Endothelial cell of umbilical vein (primary cell): ENCODE data around the gene SLC6A6. TPM values are rescaled to one million over a fixed set of nuclear protein-coding genes. Genes with fewer than 3 reads are reported as not detected.

Experiments used
- BruUV-seq: library from RNA; stranded (reverse); fragments of 400-500 nt; replicated peaks from 2 replicates; lab custom pipeline; 2021; lab: Mats Ljungman, UMichigan
- CTCF ChIA-PET: fragments of 300-600, 350-600 bp; sonication (Branson Sonifier 250); formaldehyde crosslinking; loops from one replicate; lab custom pipeline; 2021; ENCODE audit warnings: antibody characterized with exemption, inconsistent platforms; lab: Charles Lee
- POLR2A ChIA-PET: fragments of 300-600, 350-600 bp; sonication (Branson Sonifier 250); formaldehyde crosslinking; loops from one replicate; lab custom pipeline; 2021; ENCODE audit warnings: antibody characterized with exemption, inconsistent platforms; lab: Charles Lee
- DNase-seq: peaks from one replicate; pipeline ENCODE4 v3.0.0-alpha.2; 2011; ENCODE audit warnings: low read depth, low spot score
- FAIRE-seq: peaks from 2 replicates; lab custom pipeline; 2011; peaks lifted over from hg19 to GRCh38; lab: Jason Lieb, UNC
- H2AFZ ChIP-seq: 2 replicates; pipeline ENCODE4 v1.6.0; 2012; ENCODE audit warnings: low read depth, low read length, control low read depth, inconsistent platforms
- H3K27ac ChIP-seq: 2 replicates; pipeline ENCODE4 v1.5.1; 2011; ENCODE audit warnings: low read depth, mild to moderate bottlenecking, control low read depth, low read length, moderate library complexity; ENCODE audit not compliant: insufficient read depth
- H3K27me3 ChIP-seq, 2 experiments: 2 replicates each; pipeline versions ENCODE4 v1.6.0 to v1.6.1; 2011; ENCODE audit warnings: low read length in 2 of 2, mixed read lengths in 1 of 2; ENCODE audit not compliant: control insufficient read depth in 2 of 2, insufficient read depth in 2 of 2
- H3K36me3 ChIP-seq, 2 experiments: 2 replicates in 1 of 2; 3 replicates in 1 of 2; pipeline ENCODE4 v1.5.1; 2011; ENCODE audit warnings: low read length in 2 of 2, mild to moderate bottlenecking in 1 of 2, moderate library complexity in 1 of 2; ENCODE audit not compliant: control insufficient read depth in 2 of 2, insufficient read depth in 2 of 2; ENCODE audit errors: extremely low read depth in 1 of 2
- H3K4me1 ChIP-seq: 3 replicates; pipeline ENCODE4 v1.5.1; 2011; ENCODE audit warnings: mild to moderate bottlenecking, low read length; ENCODE audit not compliant: control insufficient read depth, insufficient read depth; ENCODE audit errors: extremely low read depth
- H3K4me2 ChIP-seq: 2 replicates; pipeline ENCODE4 v1.6.1; 2011; ENCODE audit warnings: low read length, control low read depth, mixed read lengths; ENCODE audit not compliant: insufficient read depth
- H3K4me3 ChIP-seq, 3 experiments: fragments of 200-600 bp in 1 of 3; sonication (generic), shearing (Covaris generic) in 1 of 3; replicated peaks in 1 of 3; 2 replicates each; pipeline ENCODE4 v1.5.1; 2011 to 2016; ENCODE audit warnings: control low read depth in 3 of 3, low read length in 3 of 3, mild to moderate bottlenecking in 2 of 3, inconsistent platforms in 1 of 3, low read depth in 1 of 3, moderate library complexity in 1 of 3; ENCODE audit not compliant: insufficient read depth in 1 of 3
- H3K79me2 ChIP-seq: 2 replicates; pipeline ENCODE4 v1.6.0; 2012; ENCODE audit warnings: low read length, inconsistent platforms; ENCODE audit not compliant: control insufficient read depth, insufficient read depth
- H3K9ac ChIP-seq: replicated peaks from 2 replicates; pipeline ENCODE3; 2011; ENCODE audit warnings: low read length, control low read depth; ENCODE audit not compliant: insufficient read depth; ENCODE audit errors: extremely low read depth
- H3K9me1 ChIP-seq: replicated peaks from 3 replicates; pipeline ENCODE4 v1.6.0; 2011; ENCODE audit warnings: mild to moderate bottlenecking, low read length; ENCODE audit not compliant: control insufficient read depth, insufficient read depth; ENCODE audit errors: extremely low read depth
- H3K9me3 ChIP-seq: replicated peaks from 2 replicates; pipeline ENCODE4 v1.5.1; 2012; ENCODE audit warnings: low read length, inconsistent platforms; ENCODE audit not compliant: control insufficient read depth, insufficient read depth
- H4K20me1 ChIP-seq: replicated peaks from 2 replicates; pipeline ENCODE3; 2011; ENCODE audit warnings: mild to moderate bottlenecking, low read length; ENCODE audit not compliant: control insufficient read depth, insufficient read depth; ENCODE audit errors: extremely low read depth
- CTCF ChIP-seq, 2 donors: IDR thresholded peaks; 1 replicate in 1 of 2; 2 replicates in 1 of 2; pipeline ENCODE4 v1.5.1; 2011; ENCODE audit warnings: low read length in 2 of 2, mild to moderate bottlenecking in 2 of 2, moderate library complexity in 2 of 2, control low read depth in 1 of 2, inconsistent platforms in 1 of 2, low read depth in 1 of 2; ENCODE audit not compliant: insufficient read depth in 1 of 2; ENCODE audit errors: extremely low read depth in 1 of 2
- EZH2 ChIP-seq: IDR thresholded peaks from 2 replicates; pipeline ENCODE4 v1.6.1; 2012; ENCODE audit warnings: borderline replicate concordance, low read depth, mild to moderate bottlenecking, moderate library complexity, low read length, inconsistent platforms; ENCODE audit not compliant: severe bottlenecking
- FOS ChIP-seq: IDR thresholded peaks from 2 replicates; pipeline ENCODE4 v1.6.1; 2011; ENCODE audit warnings: mild to moderate bottlenecking, low read length, moderate library complexity, borderline replicate concordance; ENCODE audit not compliant: insufficient read depth
- GATA2 ChIP-seq: IDR thresholded peaks from 2 replicates; pipeline ENCODE4 v1.7.0; 2011; ENCODE audit warnings: low read depth, mild to moderate bottlenecking, moderate library complexity, mixed read lengths, low read length; ENCODE audit not compliant: insufficient read length, insufficient read depth
- JUN ChIP-seq: IDR thresholded peaks from 2 replicates; pipeline ENCODE4 v1.6.1; 2011; ENCODE audit warnings: borderline replicate concordance, low read depth; ENCODE audit not compliant: insufficient read length, insufficient read depth
- MAX ChIP-seq: IDR thresholded peaks from 2 replicates; pipeline ENCODE4 v1.6.1; 2011; ENCODE audit not compliant: insufficient read depth, insufficient read length
- MYC ChIP-seq: IDR thresholded peaks from one replicate; pipeline ENCODE4 v1.6.1; 2011; ENCODE audit warnings: mild to moderate bottlenecking, low read depth, low read length
- POLR2A ChIP-seq: IDR thresholded peaks from 2 replicates; pipeline ENCODE4 v1.6.1; 2012; ENCODE audit warnings: low read depth, mild to moderate bottlenecking, control low read depth, low read length
- POLR2AphosphoS5 ChIP-seq: IDR thresholded peaks from 2 replicates; pipeline ENCODE4 v1.6.1; 2012; ENCODE audit warnings: low read depth, mild to moderate bottlenecking, control low read depth, low read length, moderate library complexity; ENCODE audit not compliant: insufficient read depth
- dilution Hi-C: fragments of 300-500 bp; cut with MboI; formaldehyde crosslinking; loops from one replicate; pipeline ENCODE4 v1.15.0; 2019; ENCODE audit warnings: low sequenced_read_pairs; ENCODE audit not compliant: extremely low pct_ligation_motif_present
- intact Hi-C: fragments of 100-400 bp; cut with micrococcal nuclease; formaldehyde crosslinking; loops from one replicate; pipeline ENCODE4 v1.10.0; 2022
- polyA plus RNA-seq, 4 experiments: library from polyadenylated mRNA; depleted of rRNA in 3 of 4; stranded (reverse) in 3 of 4; unstranded in 1 of 4; fragments of >200 nt; gene quantifications; 2 replicates each; pipeline versions ENCODE4 v1.2.1 to v1.2.3, GENCODE V29; 2011 to 2012; ENCODE audit warnings: missing spikeins in 1 of 4
- total RNA-seq: library from RNA; stranded (reverse); gene quantifications from 2 replicates; pipeline ENCODE4 v1.2.3, GENCODE V29; 2021

The SLC6A6 gene
- total and polyA plus RNA-seq, 2 donors (not counting 3 experiments of a cell fraction or from before 2014, with no cell fraction given) = 25.7 to 38.0 TPM

GRCh38 chr3:14360123-14360881 is 42.1 kb upstream of the SLC6A6 start:
- CTCF ChIA-PET = no interaction called here
- no peak overlapping the region for H2AFZ ChIP-seq
- DNase-seq = no peak
- H3K9ac ChIP-seq = no peak overlapping the region
- no peaks in the 10 kb centered on the region for H3K4me1 ChIP-seq
- no peak for TF ChIP-seq EZH2
- no peak for TF ChIP-seq CTCF (IDR thresholded peaks at IDR 0.05; ENCODE audit: extremely low read depth in 1 of 2, insufficient read depth in 1 of 2, low read depth in 1 of 2, low read length in 2 of 2)
- H3K9me3 ChIP-seq = no peaks in the 10 kb centered on the region
- POLR2A ChIA-PET = no interaction called here
- H3K9me1 ChIP-seq = no peaks in the 10 kb centered on the region
- no peaks in the 10 kb centered on the region for H3K36me3 ChIP-seq
- no peak for FAIRE-seq
- H3K4me2 ChIP-seq = no peak overlapping the region
- dilution Hi-C loops (no loop called here), intact Hi-C loops (no loop called here)
- no peaks in the 10 kb centered on the region for H3K79me2 ChIP-seq
- peaks cover 0 to 3% of the 10 kb centered on the region in 2 experiments for H3K27me3 ChIP-seq
- no peak overlapping the region for H3K27ac ChIP-seq
- H3K4me3 ChIP-seq = no peak overlapping the region
- H4K20me1 ChIP-seq = no peaks in the 10 kb centered on the region
- no TSS peak for BruUV-seq

GRCh38 chr3:14361068-14361677 is 41.2 kb upstream of the SLC6A6 start:
- Histone ChIP-seq H3K79me2 (no peaks in the 10 kb centered on the region), H3K27ac (no peak overlapping the region), H3K9me1 (no peaks in the 10 kb centered on the region), H3K4me3 (no peak overlapping the region), H3K4me2 (no peak overlapping the region), H3K9ac (no peak overlapping the region), H4K20me1 (no peaks in the 10 kb centered on the region), H3K9me3 (no peaks in the 10 kb centered on the region), H3K36me3 (no peaks in the 10 kb centered on the region), H3K4me1 (no peaks in the 10 kb centered on the region), H2AFZ (no peak overlapping the region), H3K27me3 (peaks cover 0 to 3% of the 10 kb centered on the region in 2 experiments)
- FAIRE-seq (no peak), DNase-seq (no peak)
- intact Hi-C loops = no loop called here
- dilution Hi-C loops = no loop called here
- BruUV-seq = no TSS peak
- ChIA-PET POLR2A (no interaction called here), CTCF (no interaction called here)
- TF ChIP-seq POLR2AphosphoS5 (no peak), MYC (no peak), CTCF (IDR thresholded peaks at IDR 0.05; ENCODE audit: extremely low read depth in 1 of 2, insufficient read depth in 1 of 2, low read depth in 1 of 2, low read length in 2 of 2) (no peak), POLR2A (no peak), FOS (no peak), EZH2 (no peak), GATA2 (no peak), JUN (no peak), MAX (no peak)
